Lower leg skin (tissue), 3 donors: ENCODE data around the gene SLC22A4.

Source experiments
- POLR2A ChIP-seq, 2 donors: fragments of 450-650 bp; IDR thresholded peaks; one replicate each; pipeline ENCODE4 v1.6.1; 2016 to 2017; ENCODE audit warnings: antibody characterized with exemption in 2 of 2, mild to moderate bottlenecking in 1 of 2, moderate library complexity in 1 of 2
- TF ChIP-seq, protein P1 (sequence below), 3 donors: fragments of 450-650 bp; IDR thresholded peaks; one replicate each; pipeline ENCODE4 v1.5.1; 2016; ENCODE audit warnings: antibody characterized with exemption in 3 of 3, mild to moderate bottlenecking in 3 of 3, moderate library complexity in 2 of 3

- TF ChIP-seq POLR2A (IDR thresholded peaks at IDR 0.05): no peak
- TF ChIP-seq, protein P1, sequence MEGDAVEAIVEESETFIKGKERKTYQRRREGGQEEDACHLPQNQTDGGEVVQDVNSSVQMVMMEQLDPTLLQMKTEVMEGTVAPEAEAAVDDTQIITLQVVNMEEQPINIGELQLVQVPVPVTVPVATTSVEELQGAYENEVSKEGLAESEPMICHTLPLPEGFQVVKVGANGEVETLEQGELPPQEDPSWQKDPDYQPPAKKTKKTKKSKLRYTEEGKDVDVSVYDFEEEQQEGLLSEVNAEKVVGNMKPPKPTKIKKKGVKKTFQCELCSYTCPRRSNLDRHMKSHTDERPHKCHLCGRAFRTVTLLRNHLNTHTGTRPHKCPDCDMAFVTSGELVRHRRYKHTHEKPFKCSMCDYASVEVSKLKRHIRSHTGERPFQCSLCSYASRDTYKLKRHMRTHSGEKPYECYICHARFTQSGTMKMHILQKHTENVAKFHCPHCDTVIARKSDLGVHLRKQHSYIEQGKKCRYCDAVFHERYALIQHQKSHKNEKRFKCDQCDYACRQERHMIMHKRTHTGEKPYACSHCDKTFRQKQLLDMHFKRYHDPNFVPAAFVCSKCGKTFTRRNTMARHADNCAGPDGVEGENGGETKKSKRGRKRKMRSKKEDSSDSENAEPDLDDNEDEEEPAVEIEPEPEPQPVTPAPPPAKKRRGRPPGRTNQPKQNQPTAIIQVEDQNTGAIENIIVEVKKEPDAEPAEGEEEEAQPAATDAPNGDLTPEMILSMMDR (IDR thresholded peaks at IDR 0.05): no peak
Measured at GRCh38 chr5:132365213-132365612, 71.0 kb downstream of the SLC22A4 start.
